ENCODE measurements around the gene PITX2. TPM values are rescaled to one million over a fixed set of nuclear protein-coding genes. Genes with fewer than 3 reads are reported as not detected.

PITX2 gene
- total RNA-seq, 4 donors from 2014 or later: not detected

DNA sequence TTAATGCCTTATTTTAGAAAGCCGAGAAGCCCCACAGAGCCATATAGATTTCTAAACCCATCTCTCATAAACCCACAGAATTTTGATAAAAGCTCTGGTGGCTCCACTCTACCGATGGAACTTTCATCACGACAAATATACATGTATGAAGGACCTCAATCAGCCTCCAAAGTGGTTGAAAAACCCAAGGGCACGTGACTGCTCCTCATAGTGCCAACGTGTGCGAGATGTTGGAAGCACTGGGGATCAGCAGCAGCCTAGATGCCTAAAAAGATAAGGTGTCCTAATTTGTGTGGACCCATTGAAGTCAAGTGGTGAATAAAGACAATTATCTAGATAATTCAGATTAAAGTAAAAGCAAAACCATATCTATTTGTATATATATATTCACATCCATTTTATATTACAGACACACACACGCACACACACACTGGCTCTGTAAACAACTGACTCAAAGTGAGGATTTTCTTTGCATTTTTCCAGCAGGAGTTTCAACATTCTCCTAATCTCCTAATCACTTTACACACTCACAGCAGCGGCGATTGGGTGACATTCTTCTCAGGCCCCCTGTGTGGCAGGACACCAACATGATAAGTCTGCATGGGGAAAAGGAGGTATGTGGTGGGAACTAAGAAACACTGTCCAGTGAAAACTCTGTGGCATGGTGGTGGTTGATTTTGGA is 2.8 kb upstream of the PITX2 start:
- 15 to 19% methylated on average over 9 of the region's 9 CpGs for WGBS, 2 donors

GRCh38 chr4:110624904-110625494 is 2.1 kb upstream of the PITX2 start:
- Histone ChIP-seq H3K4me3 (no peak overlapping the region), H3K27me3 (peaks cover 4 to 100% of the 10 kb centered on the region in 2 donors), H3K27ac (no peak overlapping the region), H3K9me3 (peaks cover 0 to 12% (median 0%) of the 10 kb centered on the region in 4 donors), H3K4me1 (peaks cover 0 to 47% (median 21%) of the 10 kb centered on the region in 4 donors), H3K36me3 (no peaks in the 10 kb centered on the region)
- 14 to 19% methylated on average over 6 of the region's 6 CpGs for WGBS, 2 donors
- no peak for DNase-seq (ENCODE audit: low spot score in 2 of 2)
- TF ChIP-seq CTCF (IDR thresholded peaks at IDR 0.05) (no peak), EP300 (IDR thresholded peaks at IDR 0.05) (no peak), POLR2A (IDR thresholded peaks at IDR 0.05) (no peak)

More for the DNA sequence above, 2.8 kb upstream of the PITX2 start:
- H3K4me3 ChIP-seq: no peak overlapping the region
- H3K36me3 ChIP-seq: no peaks in the 10 kb centered on the region
- H3K27me3 ChIP-seq: peaks cover 4 to 100% of the 10 kb centered on the region in 2 donors
- TF ChIP-seq CTCF (IDR thresholded peaks at IDR 0.05): no peak
- no peak for TF ChIP-seq EP300 (IDR thresholded peaks at IDR 0.05)
- TF ChIP-seq POLR2A (IDR thresholded peaks at IDR 0.05): no peak
- no peak overlapping the region for H3K27ac ChIP-seq
- peaks cover 0 to 6% (median 0%) of the 10 kb centered on the region in 4 donors for H3K9me3 ChIP-seq
- no peak for DNase-seq (ENCODE audit: low spot score in 2 of 2)
- H3K4me1 ChIP-seq: peaks cover 0 to 48% (median 22%) of the 10 kb centered on the region in 4 donors

DNA sequence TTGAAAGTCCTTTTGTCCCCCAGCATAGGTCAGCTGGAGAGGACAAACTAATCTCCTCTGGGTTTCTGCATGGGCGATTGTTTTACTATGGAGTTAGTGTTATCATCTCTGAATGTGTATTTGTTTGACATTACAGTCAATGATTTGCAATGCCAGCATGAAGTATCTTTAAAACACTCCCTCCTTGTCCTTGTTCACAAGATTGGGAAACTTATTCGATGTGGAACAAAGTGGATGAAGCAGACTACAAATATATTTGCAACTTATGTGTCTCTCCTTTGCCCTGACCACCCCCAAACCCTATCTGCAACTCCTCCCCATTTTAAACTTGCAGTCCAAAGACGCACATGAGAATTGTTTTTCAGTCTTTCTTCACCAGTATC is 1.5 kb upstream of the PITX2 start:
- Histone ChIP-seq H3K4me3 (no peak overlapping the region), H3K27me3 (peaks cover 4 to 100% of the 10 kb centered on the region in 2 donors), H3K9me3 (peaks cover 0 to 14% (median 0%) of the 10 kb centered on the region in 4 donors), H3K27ac (no peak overlapping the region), H3K4me1 (peaks cover 0 to 46% (median 21%) of the 10 kb centered on the region in 4 donors), H3K36me3 (no peaks in the 10 kb centered on the region)
- WGBS, 2 donors: 14 to 16% methylated on average over 3 of the region's 3 CpGs
- DNase-seq (ENCODE audit: low spot score in 2 of 2): no peak
- TF ChIP-seq CTCF (IDR thresholded peaks at IDR 0.05) (no peak), EP300 (IDR thresholded peaks at IDR 0.05) (no peak), POLR2A (IDR thresholded peaks at IDR 0.05) (no peak)

GRCh38 chr4:110623718-110624397 is 981 bp upstream of the PITX2 start:
- peaks cover 0 to 14% (median 0%) of the 10 kb centered on the region in 4 donors for H3K9me3 ChIP-seq
- H3K4me1 ChIP-seq: peaks cover 0 to 46% (median 23%) of the 10 kb centered on the region in 4 donors
- H3K36me3 ChIP-seq: no peaks in the 10 kb centered on the region
- no peak for TF ChIP-seq EP300 (IDR thresholded peaks at IDR 0.05)
- no peak for TF ChIP-seq POLR2A (IDR thresholded peaks at IDR 0.05)
- no peak for TF ChIP-seq CTCF (IDR thresholded peaks at IDR 0.05)
- H3K4me3 ChIP-seq: no peak overlapping the region
- no peak for DNase-seq (ENCODE audit: low spot score in 2 of 2)
- 16 to 20% methylated on average over 11 of the region's 11 CpGs for WGBS, 2 donors
- peaks cover 4 to 100% of the 10 kb centered on the region in 2 donors for H3K27me3 ChIP-seq
- H3K27ac ChIP-seq: no peak overlapping the region
